ENCODE measurements around the gene MLLT3.

DNA sequence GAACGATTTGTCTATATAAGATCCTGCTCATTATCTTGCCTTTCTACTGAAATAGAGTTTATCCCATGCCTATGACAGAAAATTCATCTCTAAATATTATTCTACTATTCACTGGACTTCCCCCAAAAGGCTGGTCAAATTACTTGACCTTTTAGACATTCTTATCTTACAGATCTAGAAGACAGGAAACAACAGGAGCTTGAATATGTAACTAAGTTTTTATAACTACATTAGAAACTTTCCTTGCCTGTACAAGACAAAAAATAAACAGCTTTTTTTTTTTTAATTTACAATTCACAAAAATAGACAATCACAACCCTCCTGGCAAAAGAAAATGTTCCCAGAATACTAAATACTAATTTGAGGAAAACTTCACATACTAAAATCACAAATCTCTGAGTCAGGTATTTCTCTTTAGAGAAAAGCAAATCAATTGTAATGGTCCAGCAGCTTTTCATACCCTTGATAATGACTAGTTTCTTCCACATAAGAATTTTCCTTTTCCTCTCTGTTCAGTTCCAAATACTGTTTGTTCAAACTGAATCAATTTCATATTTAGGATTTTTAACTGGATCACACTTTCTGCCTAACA is 68.6 kb downstream of the MLLT3 start:
- TF ChIP-seq, protein P1, sequence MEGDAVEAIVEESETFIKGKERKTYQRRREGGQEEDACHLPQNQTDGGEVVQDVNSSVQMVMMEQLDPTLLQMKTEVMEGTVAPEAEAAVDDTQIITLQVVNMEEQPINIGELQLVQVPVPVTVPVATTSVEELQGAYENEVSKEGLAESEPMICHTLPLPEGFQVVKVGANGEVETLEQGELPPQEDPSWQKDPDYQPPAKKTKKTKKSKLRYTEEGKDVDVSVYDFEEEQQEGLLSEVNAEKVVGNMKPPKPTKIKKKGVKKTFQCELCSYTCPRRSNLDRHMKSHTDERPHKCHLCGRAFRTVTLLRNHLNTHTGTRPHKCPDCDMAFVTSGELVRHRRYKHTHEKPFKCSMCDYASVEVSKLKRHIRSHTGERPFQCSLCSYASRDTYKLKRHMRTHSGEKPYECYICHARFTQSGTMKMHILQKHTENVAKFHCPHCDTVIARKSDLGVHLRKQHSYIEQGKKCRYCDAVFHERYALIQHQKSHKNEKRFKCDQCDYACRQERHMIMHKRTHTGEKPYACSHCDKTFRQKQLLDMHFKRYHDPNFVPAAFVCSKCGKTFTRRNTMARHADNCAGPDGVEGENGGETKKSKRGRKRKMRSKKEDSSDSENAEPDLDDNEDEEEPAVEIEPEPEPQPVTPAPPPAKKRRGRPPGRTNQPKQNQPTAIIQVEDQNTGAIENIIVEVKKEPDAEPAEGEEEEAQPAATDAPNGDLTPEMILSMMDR (IDR thresholded peaks at IDR 0.05): no peak
- TF ChIP-seq EP300 (IDR thresholded peaks at IDR 0.05) (no peak), POLR2A (IDR thresholded peaks at IDR 0.05) (no peak)
